Sigmoid colon (tissue), 7 donors: ENCODE data around the gene LRRC46. TPM values are rescaled to one million over a fixed set of nuclear protein-coding genes. Genes with fewer than 3 reads are reported as not detected.

Experiments
- DNase-seq: peaks from one replicate; pipeline ENCODE4 v3.0.0-alpha.2; 2019
- H3K27ac ChIP-seq, 4 donors: fragments of 200-600 bp; sonication (generic); one replicate each; pipeline ENCODE4 v1.5.1; 2016 to 2019; ENCODE audit warnings: mild to moderate bottlenecking in 1 of 4
- H3K27me3 ChIP-seq, 3 donors: fragments of 200-600 bp; sonication (generic); one replicate each; pipeline ENCODE4 v1.5.1; 2019; ENCODE audit warnings: mild to moderate bottlenecking in 1 of 3
- H3K36me3 ChIP-seq, 4 donors: fragments of 200-600 bp; sonication (generic); one replicate each; pipeline ENCODE4 v1.5.1; 2016 to 2019
- H3K4me1 ChIP-seq, 4 donors: fragments of 200-600 bp; sonication (generic); one replicate each; pipeline ENCODE4 v1.5.1; 2017 to 2019
- H3K4me3 ChIP-seq, 4 donors: fragments of 200-600 bp; sonication (generic); one replicate each; pipeline ENCODE4 v1.5.1; 2017 to 2019; ENCODE audit warnings: mild to moderate bottlenecking in 2 of 4, moderate library complexity in 1 of 4
- H3K9me3 ChIP-seq, 4 donors: fragments of 200-600 bp in 3 of 4; sonication (generic) in 3 of 4; one replicate each; pipeline versions ENCODE4 v1.5.1 to v1.6.1; 2013 to 2019
- EP300 ChIP-seq, 4 donors: sonication (generic); formaldehyde crosslinking; IDR thresholded peaks; one replicate each; pipeline ENCODE4 v1.6.1; 2017; ENCODE audit warnings: antibody characterized with exemption in 4 of 4
- POLR2A ChIP-seq, 2 donors: fragments of 450-650 bp; IDR thresholded peaks; one replicate each; pipeline ENCODE4 v1.6.1; 2016; ENCODE audit warnings: antibody characterized with exemption in 2 of 2, mild to moderate bottlenecking in 2 of 2, moderate library complexity in 2 of 2
- POLR2AphosphoS5 ChIP-seq, 4 donors: sonication (generic); formaldehyde crosslinking; IDR thresholded peaks; one replicate each; pipeline ENCODE4 v1.6.1; 2017; ENCODE audit warnings: antibody characterized with exemption in 4 of 4
- WGBS, 2 donors: extraction: QIAGEN DNeasy Blood & Tissue Kit; methylation state at CpG; one replicate each; pipeline ENCODE4 v1.1.7; 2013; 5-methylcytosine and 5-hydroxymethylcytosine counted together
- intact Hi-C: fragments of 100-400 bp; cut with DNase I; formaldehyde crosslinking; loops from one replicate; pipeline ENCODE4 v1.15.1; 2023
- polyA plus RNA-seq, 3 donors: library from polyadenylated mRNA; stranded (reverse); fragments of 200-250 nt; gene quantifications; one replicate each; pipeline ENCODE4 v1.2.3, GENCODE V29; 2013
- total RNA-seq, 4 donors: library from RNA; depleted of rRNA; stranded (reverse); fragments of >200 nt; gene quantifications; one replicate each; pipeline ENCODE4 v1.1.0, GENCODE V29; 2016
- TF ChIP-seq, protein P1 (sequence below), 4 experiments: fragments of 450-650 bp in 3 of 4; fragments of 200-600 bp in 1 of 4; IDR thresholded peaks; one replicate each; pipeline ENCODE4 v1.5.1; 2016 to 2019; ENCODE audit warnings: antibody characterized with exemption in 4 of 4, mild to moderate bottlenecking in 3 of 4, moderate library complexity in 2 of 4
- donor health status: healthy with polysubstance abuse.
- donor health status: Bipolar disorder and iron deficiency.
- donor health status: healthy.

The LRRC46 gene
- total and polyA plus RNA-seq, 7 donors, result 0.28 to 0.48 (median 0.36) TPM; not detected in 4

DNA sequence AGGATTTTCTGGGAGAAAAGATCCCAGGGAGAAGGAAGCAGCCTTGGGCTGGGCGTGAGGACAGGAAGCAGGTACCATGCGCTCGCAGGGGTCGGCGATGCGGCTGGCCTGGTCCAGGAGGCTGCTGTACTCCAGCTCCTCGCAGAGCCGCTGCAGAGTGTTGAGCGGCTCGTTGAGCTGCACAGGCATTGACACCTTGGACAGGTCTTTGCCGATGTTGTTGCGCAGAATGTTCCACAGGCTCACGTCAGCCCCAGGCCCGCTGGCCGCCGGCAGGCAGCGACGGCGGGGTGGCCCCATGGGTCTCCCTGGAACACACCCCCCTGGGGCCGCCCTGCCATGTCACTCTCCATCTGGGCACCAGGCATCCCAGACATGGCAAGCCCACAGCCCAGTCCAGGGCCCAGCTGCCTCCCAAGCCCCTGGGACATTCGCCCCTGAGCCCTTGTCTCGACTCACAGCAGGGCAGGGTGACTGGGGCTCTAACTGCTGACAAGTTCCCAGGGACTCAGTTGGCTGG lies 17.9 kb upstream of the LRRC46 start:
- DNase-seq, result peak; percentile 59
- H3K27ac ChIP-seq, result no peak overlapping the region
- H3K27me3 ChIP-seq, result no peaks in the 10 kb centered on the region
- H3K9me3 ChIP-seq, result no peaks in the 10 kb centered on the region
- H3K36me3 ChIP-seq, result peaks cover 0 to 72% (median 21%) of the 10 kb centered on the region in 4 donors
- peaks cover 0 to 9% (median 0%) of the 10 kb centered on the region in 4 donors for H3K4me1 ChIP-seq
- no peak for TF ChIP-seq POLR2A (IDR thresholded peaks at IDR 0.05)
- TF ChIP-seq, protein P1, sequence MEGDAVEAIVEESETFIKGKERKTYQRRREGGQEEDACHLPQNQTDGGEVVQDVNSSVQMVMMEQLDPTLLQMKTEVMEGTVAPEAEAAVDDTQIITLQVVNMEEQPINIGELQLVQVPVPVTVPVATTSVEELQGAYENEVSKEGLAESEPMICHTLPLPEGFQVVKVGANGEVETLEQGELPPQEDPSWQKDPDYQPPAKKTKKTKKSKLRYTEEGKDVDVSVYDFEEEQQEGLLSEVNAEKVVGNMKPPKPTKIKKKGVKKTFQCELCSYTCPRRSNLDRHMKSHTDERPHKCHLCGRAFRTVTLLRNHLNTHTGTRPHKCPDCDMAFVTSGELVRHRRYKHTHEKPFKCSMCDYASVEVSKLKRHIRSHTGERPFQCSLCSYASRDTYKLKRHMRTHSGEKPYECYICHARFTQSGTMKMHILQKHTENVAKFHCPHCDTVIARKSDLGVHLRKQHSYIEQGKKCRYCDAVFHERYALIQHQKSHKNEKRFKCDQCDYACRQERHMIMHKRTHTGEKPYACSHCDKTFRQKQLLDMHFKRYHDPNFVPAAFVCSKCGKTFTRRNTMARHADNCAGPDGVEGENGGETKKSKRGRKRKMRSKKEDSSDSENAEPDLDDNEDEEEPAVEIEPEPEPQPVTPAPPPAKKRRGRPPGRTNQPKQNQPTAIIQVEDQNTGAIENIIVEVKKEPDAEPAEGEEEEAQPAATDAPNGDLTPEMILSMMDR (IDR thresholded peaks at IDR 0.05), result no peak
- TF ChIP-seq EP300 (IDR thresholded peaks at IDR 0.05), result no peak
- TF ChIP-seq POLR2AphosphoS5 (IDR thresholded peaks at IDR 0.05), result no peak
- WGBS, 2 donors, result 96 to 97% methylated on average over 22 of the region's 22 CpGs
- H3K4me3 ChIP-seq, result no peak overlapping the region
- intact Hi-C loops, result no loop called here

DNA sequence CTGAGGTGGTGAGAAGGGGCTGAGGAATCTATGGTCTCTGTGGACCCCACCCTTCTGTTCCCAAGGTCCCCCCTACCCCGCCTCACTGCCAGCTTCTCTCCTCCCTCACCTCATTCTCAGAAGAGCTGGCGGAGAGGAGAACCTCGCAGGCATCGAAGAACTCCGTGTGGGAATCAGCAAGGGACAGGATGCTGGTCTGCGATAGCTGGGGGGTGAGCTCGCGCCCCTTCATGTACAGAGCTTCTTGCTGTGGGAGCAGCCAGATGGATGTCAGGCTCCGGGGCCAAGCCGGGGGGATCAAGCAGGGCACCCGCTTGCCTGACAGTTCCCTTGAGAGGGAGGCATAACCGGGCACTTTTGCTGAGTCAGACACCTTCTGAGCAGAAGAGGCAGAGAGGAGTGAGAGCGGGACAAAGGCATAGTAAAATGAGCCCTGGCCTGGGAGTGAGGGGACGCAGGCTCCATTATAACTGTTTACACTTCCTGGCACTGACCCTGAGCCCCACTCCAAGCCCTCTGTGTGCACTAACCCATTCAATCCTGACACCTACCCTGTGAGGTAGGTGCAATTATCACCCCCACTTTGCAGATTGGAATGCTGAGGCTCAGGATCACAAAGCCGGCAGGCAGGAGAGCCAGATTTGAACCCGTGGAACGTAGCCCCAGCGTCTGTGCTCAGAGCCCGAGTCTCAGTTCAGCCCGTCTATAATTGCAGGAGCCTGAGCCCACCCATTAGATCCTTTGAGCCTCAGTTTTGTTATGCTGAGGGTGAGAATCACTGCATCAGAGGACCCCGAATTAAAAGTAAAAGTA lies 16.2 kb upstream of the LRRC46 start:
- H3K9me3 ChIP-seq, result no peaks in the 10 kb centered on the region
- DNase-seq, result no peak
- peaks cover 0 to 67% (median 18%) of the 10 kb centered on the region in 4 donors for H3K36me3 ChIP-seq
- peaks cover 0 to 4% (median 1%) of the 10 kb centered on the region in 4 donors for H3K4me1 ChIP-seq
- 95 to 96% methylated on average over 21 of the region's 21 CpGs for WGBS, 2 donors
- TF ChIP-seq EP300 (IDR thresholded peaks at IDR 0.05) (no peak), POLR2A (IDR thresholded peaks at IDR 0.05) (no peak), POLR2AphosphoS5 (IDR thresholded peaks at IDR 0.05) (no peak)
- TF ChIP-seq, protein P1 (IDR thresholded peaks at IDR 0.05), result no peak
- no peak overlapping the region for H3K4me3 ChIP-seq
- intact Hi-C loops, result no loop called here
- no peak overlapping the region for H3K27ac ChIP-seq
- no peaks in the 10 kb centered on the region for H3K27me3 ChIP-seq

DNA sequence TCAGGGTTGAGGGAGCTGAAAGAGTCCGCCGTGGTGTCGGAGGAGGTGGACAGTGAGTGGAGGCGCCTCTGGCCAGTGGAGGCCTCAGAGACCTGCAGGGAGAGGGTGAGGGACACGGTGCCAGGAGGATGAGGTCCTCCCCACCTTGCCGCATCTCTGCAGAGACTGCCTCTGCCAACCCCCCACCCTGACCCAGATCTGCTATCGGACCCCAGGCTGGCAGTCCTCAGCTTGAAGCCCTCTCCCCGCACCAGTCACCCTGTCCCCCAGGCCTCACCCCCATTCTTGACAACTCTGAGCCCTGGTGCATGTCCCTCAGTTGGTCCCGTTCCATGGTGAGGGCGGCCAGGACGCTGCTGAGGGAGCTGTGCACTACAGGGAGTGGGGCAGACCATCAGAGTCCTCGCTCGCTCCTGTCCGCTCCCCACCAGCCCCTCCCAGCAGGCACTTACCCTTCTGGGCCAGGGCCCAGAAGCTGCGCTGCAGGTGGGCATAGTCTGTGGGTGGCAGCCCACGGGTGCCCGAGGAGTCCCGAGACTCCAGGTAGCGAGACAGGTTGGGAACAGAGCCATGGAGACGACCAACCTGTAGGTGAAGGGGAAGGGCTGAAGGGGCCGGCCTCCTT lies 15.2 kb upstream of the LRRC46 start:
- no peaks in the 10 kb centered on the region for H3K27me3 ChIP-seq
- no peak overlapping the region for H3K4me3 ChIP-seq
- DNase-seq, result no peak
- H3K9me3 ChIP-seq, result no peaks in the 10 kb centered on the region
- intact Hi-C loops, result no loop called here
- H3K36me3 ChIP-seq, result peaks cover 0 to 67% (median 18%) of the 10 kb centered on the region in 4 donors
- WGBS, 2 donors, result 96% methylated on average over 21 of the region's 21 CpGs
- H3K27ac ChIP-seq, result no peak overlapping the region
- no peak for TF ChIP-seq EP300 (IDR thresholded peaks at IDR 0.05)
- TF ChIP-seq, protein P1 (IDR thresholded peaks at IDR 0.05), result no peak
- TF ChIP-seq POLR2AphosphoS5 (IDR thresholded peaks at IDR 0.05), result no peak
- no peak for TF ChIP-seq POLR2A (IDR thresholded peaks at IDR 0.05)
- H3K4me1 ChIP-seq, result peaks cover 0 to 10% (median 10%) of the 10 kb centered on the region in 4 donors

DNA sequence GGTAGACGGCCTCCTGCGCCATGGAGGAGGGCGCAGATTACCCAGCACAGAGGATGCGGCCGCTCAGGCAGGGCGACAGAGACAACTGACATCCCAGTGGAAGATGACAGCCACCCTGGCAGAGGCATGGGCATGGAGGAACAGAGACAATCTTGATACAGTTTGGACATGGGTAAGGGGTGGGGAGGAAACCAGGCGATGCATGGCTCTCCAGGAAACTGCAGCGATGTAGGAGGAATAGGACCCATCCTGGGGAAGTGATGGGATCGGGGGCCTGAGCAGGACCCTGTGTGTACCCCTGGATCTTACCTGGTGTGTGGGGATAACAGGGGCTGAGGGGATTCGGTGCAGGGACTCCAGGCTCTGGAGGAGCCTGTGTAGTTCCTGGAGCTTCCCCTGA lies 14.5 kb upstream of the LRRC46 start:
- intact Hi-C loops, result no loop called here
- no peak for DNase-seq
- Histone ChIP-seq H3K27ac (no peak overlapping the region), H3K9me3 (no peaks in the 10 kb centered on the region), H3K4me3 (no peak overlapping the region), H3K36me3 (peaks cover 0 to 67% (median 18%) of the 10 kb centered on the region in 4 donors), H3K27me3 (no peaks in the 10 kb centered on the region), H3K4me1 (peaks cover 0 to 17% (median 14%) of the 10 kb centered on the region in 4 donors)
- TF ChIP-seq EP300 (IDR thresholded peaks at IDR 0.05), result no peak
- TF ChIP-seq, protein P1 (IDR thresholded peaks at IDR 0.05), result no peak
- 96 to 97% methylated on average over 10 of the region's 10 CpGs for WGBS, 2 donors
